NCI-H2029 treated with DMSO at 0.1 percent for 48 hours (cell line): ENCODE measurements around the gene ALOX12B.
"Not testable (repeated sequence)": the region's sequence is repeated elsewhere in the genome, so short reads cannot be mapped to it uniquely, and the experiment has no call there.

Experiments used
- DNase-seq: peaks from one replicate; lab custom pipeline; 2025; lab: John Stamatoyannopoulos, UW

Gene ALOX12B

GRCh38 chr17:8044819-8045810 is 42.4 kb downstream of the ALOX12B start:
- DNase-seq, result no peak

GRCh38 chr17:8041979-8042378 is 45.5 kb downstream of the ALOX12B start:
- DNase-seq, result no peak

- no peak for DNase-seq
These were observed 46.1 kb downstream of the ALOX12B start for GRCh38 chr17:8041249-8041928.

GRCh38 chr17:8039611-8040168 is 47.8 kb downstream of the ALOX12B start:
- DNase-seq, result no peak

GRCh38 chr17:8038954-8039610 is 48.4 kb downstream of the ALOX12B start, which contains the start of gene ALOX15B:
ALOX15B (plus strand) TSS chr17:8039059; CDS start chr17:8039156, 97 bp downstream.
- no peak for DNase-seq

GRCh38 chr17:8032442-8032841 is 55.1 kb downstream of the ALOX12B start:
- DNase-seq, result no peak

GRCh38 chr17:8031950-8032349 is 55.6 kb downstream of the ALOX12B start:
- no peak for DNase-seq

GRCh38 chr17:8031261-8031661 is 56.3 kb downstream of the ALOX12B start:
- no peak for DNase-seq

- no peak for DNase-seq
These were observed 58.4 kb downstream of the ALOX12B start for GRCh38 chr17:8029121-8029520.

GRCh38 chr17:8025176-8025911 is 62.2 kb downstream of the ALOX12B start:
- DNase-seq, result no peak

- not testable (repeated sequence) for DNase-seq
These were observed 63.4 kb downstream of the ALOX12B start for GRCh38 chr17:8024161-8024560.
